GM18951 (cell line): ENCODE results near the gene NEGR1.

Source experiments
- POLR2A ChIP-seq: IDR thresholded peaks from 4 replicates; pipeline ENCODE4 v1.6.1; 2011; ENCODE audit warnings: mild to moderate bottlenecking; ENCODE audit not compliant: insufficient read length, insufficient read depth; ENCODE audit errors: extremely low read depth
- in situ Hi-C: fragments of 300-500 bp; cut with MboI; formaldehyde crosslinking; loops from one replicate; pipeline ENCODE4 v1.12.0; 2022; ENCODE audit warnings: low sequenced_read_pairs, mixed read lengths, inconsistent platforms; ENCODE audit not compliant: unreplicated experiment

The NEGR1 gene

DNA sequence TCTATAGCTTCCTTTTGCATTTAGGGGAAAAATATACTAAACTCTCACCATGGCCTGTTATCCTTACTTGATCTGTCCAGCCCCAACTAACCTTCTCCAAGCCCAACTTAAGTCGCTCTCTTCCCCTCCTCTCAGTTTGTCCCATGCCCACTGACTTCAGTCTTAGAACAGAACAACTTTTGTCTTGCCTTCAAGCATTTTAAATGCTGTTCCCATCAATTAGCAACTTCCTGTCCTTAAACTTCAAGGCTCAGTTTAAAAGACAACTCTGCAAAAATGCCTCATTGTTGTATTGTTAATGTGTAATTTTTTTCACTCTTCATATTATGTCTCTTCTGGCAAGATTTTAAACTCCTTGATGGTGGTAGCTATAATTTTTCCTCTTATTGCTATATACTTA, 526.9 kb downstream of the NEGR1 start:
- in situ Hi-C loops: no loop called here
- no peak for TF ChIP-seq POLR2A

DNA sequence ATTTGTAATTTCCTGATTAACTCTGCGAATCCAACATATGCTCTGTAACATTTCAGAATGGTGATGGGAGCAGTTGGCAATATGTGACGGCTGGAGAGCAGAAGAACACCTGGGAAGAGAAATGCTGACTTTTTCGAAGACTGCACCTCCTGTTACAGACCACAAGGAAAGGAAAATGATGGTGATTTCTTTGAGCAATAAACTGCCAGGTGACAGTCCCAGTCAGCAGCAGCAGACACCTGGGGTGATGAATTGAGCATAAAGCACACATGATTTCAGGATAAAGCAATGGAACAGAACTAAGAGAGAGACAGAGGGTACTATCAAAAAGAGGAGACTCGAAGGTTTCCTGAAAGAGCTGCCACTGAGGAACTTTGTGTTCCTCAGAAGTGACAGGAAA, 528.6 kb downstream of the NEGR1 start:
- in situ Hi-C loops: no loop called here
- no peak for TF ChIP-seq POLR2A

DNA sequence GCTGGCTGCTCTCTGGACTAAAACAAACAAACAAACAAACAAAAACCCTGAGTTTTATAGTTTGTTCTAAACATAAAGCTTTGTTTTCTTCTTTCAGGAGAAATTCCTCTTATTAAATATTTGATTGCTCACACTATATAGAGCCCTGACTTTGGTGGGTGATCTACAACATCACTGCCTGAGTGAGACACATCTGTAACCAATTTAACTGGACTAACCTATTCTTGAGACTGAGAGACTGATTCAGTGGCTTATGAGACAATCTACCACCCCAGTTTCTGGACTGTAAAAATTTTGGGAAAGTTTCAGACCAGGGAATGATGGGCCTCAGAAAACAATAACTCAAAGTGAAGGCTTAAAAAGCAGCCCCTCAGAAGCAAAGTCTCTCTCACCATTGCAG, 537.0 kb downstream of the NEGR1 start:
- TF ChIP-seq POLR2A: no peak
- in situ Hi-C loops: no loop called here

DNA sequence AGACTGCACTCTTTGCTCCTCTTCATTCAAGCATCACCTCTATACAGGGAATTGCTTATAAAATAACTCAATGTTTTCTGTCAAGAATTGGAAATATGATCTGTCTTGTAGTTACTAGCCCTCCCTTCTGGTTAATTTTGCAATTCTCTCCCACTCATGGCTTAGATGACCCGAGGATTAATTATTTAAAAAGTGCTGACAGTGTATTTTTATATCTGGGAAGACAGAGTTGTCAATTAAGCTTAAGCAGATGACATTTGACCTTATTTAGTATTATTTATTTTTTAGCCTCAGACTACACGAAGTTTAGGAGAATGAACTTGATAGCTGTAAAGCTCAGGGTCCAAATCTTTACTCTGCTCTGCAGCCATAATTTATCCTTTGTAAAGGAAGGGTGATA, 538.5 kb downstream of the NEGR1 start:
- no peak for TF ChIP-seq POLR2A
- in situ Hi-C loops: no loop called here

DNA sequence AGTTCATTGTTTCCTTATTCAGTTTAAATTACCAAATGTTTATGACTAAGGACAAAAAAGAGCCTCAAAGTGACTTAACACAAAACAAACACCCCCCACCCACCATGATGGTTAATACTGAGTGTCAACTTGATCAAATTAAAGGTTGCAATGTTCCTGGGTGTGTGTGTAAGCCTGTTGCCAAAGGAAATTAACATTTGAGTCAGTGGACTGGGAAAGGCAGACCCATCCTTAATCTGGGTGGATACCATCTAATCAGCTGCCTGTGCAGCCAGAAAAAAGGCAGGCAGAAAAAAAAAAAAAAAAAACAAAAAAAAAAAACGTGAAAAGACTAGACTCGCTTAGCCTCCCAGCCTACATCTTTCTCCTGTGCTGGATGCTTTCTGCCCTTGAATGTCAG, 543.4 kb downstream of the NEGR1 start:
- TF ChIP-seq POLR2A: no peak
- in situ Hi-C loops: no loop called here

DNA sequence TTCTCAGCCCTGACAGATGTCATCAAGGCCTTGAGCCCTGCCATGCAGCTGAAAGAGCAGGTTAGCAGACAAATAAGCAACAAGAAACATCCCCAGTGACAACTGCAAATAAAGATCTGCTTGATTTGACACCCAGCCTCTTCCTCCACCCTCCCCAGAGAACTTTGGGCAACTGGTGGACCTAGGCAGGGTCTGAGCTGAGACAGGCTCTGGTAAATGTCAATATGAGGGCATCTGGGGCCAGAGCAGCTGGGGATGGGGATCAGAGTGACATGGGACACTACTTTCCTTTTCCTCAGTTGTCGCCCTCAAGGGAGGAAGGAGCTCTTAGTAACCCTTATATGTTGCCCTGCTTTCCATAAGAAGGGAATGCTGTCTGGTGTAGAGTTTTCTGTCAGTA, 544.1 kb downstream of the NEGR1 start:
- no peak for TF ChIP-seq POLR2A
- in situ Hi-C loops: no loop called here

DNA sequence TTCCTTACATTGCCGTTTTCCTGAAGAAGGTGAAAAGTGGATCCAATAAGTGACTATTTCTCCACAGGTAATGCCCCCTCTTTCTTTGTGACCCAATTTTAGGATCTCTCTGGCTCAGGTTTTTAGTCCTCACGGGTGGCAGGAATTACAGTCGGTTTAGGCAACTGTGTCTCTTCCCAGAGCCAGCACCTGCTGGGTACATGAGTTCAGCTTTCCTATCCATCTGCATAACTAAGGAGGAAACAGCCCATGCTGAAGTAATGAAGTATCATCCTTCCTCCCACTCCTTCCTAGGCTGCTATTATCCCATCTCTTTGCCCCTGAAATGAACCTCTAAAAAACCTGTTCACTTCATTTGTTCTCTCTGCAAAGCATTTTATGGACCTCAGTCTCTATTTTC, 544.6 kb downstream of the NEGR1 start:
- no peak for TF ChIP-seq POLR2A
- in situ Hi-C loops: no loop called here

DNA sequence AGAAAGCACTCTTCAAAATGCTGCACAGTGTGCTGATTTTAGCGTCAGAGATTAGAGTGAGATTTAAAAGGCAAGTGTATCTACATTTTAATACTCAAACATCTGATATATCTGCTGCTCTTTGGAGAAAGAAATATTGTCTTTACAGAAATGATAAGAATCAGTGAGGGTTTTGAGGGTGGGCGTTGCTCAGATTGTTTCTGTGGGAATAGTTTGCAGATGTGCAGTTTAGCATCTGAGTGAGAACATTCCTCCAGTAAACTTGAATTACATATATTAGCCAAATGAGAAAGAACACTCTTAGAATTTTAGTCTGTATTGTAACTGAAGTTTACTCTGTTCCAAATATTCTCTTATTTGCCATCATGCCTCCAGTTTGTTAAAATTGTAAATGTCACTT, 549.2 kb downstream of the NEGR1 start:
- in situ Hi-C loops: no loop called here
- no peak for TF ChIP-seq POLR2A

DNA sequence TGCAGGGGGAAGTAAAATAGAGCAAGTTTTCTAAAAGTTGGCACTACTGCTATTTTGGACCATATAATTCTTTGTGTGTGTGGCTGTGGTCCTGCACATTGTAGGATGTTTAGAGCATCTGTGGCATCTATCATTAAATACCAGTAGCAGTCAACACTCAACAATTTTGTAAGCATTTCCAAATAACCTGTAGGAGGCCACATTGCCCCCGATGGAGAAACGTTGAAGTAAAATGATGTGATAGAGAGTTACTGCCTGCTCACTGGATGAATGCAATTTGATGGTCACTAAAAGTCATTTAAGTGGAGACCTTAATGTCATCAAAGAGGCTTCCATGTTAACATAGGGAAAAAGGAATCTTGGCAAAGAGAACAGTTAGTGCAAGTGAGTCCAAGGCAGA, 560.8 kb downstream of the NEGR1 start:
- in situ Hi-C loops: no loop called here
- no peak for TF ChIP-seq POLR2A

DNA sequence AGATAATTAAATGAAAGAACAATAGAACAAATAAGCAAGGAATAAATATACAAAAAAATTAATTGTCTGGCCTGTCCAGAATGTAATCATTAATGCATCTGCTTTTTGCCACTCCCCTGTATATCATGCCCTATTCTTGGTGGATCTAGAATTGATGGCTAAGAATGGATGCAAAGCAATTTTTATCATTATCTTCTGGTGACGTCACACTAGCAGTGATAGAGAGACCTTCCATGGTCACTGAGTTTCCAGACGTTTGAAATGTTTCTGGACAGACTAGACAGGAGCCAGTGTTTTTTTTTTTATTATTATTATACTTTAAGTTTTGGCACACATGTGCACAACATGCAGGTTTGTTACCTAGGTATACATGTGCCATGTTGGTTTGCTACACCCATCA, 563.0 kb downstream of the NEGR1 start:
- in situ Hi-C loops: no loop called here
- TF ChIP-seq POLR2A: no peak

DNA sequence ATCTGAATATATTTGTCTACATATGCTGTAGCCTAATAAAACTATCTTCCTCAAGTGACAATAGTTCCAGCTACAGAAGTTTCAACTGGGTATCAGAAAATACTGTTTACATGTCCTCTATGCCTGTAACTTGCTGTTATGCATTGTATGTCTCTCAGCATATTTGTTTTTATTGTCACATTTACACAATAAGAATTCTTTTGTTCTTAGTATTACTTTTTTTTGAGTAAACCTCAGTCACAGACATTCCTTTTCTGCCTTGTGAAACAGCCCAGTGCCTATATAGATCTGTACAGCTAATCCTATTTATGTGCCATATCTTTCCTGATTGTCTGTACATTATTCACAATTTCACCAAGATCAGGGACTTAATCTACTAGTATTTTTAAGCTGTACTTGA, 565.2 kb downstream of the NEGR1 start:
- in situ Hi-C loops: no loop called here
- no peak for TF ChIP-seq POLR2A

DNA sequence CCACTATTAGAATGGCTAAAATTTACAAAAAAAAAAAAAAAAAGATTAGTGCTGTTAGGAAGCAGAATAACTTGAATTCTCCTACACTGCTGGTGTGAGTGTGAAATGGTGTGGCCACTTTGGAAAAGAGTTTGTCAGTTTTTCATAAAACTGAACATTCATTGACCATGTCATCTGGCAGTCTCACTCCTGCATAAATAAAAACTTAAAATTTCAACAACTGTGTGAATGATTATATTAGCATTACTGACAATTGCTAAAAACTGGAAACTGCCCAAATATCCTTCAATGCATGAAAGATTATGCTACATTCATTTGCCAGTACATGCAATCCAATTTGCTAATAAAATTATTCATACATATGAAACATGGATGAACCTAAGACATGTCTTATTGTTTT, 570.9 kb downstream of the NEGR1 start:
- in situ Hi-C loops: no loop called here
- no peak for TF ChIP-seq POLR2A

DNA sequence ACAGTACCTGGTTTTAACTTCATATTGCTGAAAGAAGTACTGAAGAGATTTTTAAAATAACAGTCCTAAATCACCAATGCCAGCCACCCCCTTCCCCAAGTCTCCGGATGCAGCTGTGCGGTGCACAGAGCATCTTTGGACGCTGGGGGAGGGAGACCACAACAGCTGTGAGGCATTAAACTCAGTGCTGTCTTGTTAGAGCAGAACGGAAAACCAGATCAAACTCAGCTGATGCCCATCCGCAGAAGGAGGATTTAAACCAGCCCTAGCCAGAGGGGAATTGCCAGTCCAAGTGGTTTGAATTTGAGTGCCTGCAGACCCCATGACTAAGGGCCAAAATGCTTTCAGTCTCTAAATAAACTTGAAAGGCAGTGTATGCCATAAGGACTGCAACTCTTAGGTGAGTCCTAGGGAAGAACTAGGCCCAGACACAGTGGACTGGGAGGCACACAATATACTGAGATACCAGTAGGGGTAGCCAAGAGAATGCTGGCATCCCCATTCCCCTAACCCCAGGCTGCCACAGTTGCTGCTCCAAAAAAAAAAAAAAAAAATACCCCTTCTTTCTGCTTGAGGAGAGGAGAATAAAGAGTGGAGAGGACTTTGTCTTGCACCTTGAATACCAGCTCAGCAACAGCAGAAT, 576.2 kb downstream of the NEGR1 start:
- TF ChIP-seq POLR2A: no peak
- in situ Hi-C loops: no loop called here

DNA sequence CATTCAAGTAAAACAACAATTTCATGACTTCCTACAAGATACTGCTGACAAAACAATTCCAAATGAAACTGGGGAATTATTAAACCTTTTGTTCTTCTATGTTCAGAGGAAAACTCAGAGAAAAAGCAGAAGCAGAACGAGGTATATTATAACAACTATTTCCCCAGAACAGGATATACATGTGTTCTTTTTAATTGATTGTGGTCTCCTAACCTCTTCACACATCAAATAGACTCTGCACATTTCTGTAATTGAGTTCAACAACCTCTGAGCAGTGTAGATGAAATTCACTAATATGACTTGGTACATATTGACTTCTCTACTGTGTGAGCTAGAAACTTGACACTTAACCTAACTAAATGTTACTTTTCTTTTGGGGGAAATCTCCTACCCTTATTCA, 584.2 kb downstream of the NEGR1 start:
- TF ChIP-seq POLR2A: no peak
- in situ Hi-C loops: no loop called here

DNA sequence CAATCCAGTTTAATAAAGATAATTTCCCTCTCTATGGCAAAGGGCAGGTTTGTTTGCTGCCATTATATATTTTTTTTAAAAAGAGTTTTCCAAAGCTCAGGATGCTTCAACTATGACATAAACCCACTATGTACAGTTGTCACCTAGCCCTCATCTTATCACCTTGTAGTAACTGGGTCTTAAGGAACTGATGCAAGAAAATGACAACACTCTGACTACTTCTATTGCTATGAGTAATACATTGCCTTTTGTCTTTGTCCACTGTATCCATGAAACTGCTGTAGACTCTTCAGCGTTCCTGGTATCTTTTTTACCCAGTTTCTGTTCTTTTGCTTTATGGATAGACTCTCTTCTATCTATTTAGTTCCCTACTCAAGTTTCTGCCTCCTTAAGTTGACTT, 586.5 kb downstream of the NEGR1 start:
- in situ Hi-C loops: no loop called here
- TF ChIP-seq POLR2A: no peak
